ENCODE results near the gene BCL7A. TPM values are rescaled to one million over a fixed set of nuclear protein-coding genes. Genes with fewer than 3 reads are reported as not detected.

The BCL7A gene
- total and polyA plus RNA-seq, 9 of the 15 experiments (the other 6 are each of a cell fraction or from before 2014, with no cell fraction given), result 0.25 to 21.9 (median 14.9) TPM

GRCh38 chr12:122078141-122079032, 56.7 kb downstream of the BCL7A start, which contains the start of gene MLXIP (continued):
- TF ChIP-seq EWSR1 (IDR thresholded peaks at IDR 0.05; ENCODE audit: borderline replicate concordance, low read depth, partially characterized antibody), result no peak
- no peak for TF ChIP-seq BCLAF1 (IDR thresholded peaks at IDR 0.05; ENCODE audit: borderline replicate concordance in 1 of 2, control insufficient read depth in 1 of 2, low read depth in 2 of 2, low read length in 1 of 2)
- TF ChIP-seq GTF2E2 (tag; IDR thresholded peaks at IDR 0.05), result 0 out of 2 replicates have a peak, but pooled peaks have one; percentile 35
- TF ChIP-seq ZNF592 (IDR thresholded peaks at IDR 0.05), result peak; percentile 98
- 0 out of 2 replicates have a peak, but pooled peaks have one; percentile 20 for TF ChIP-seq ZNF76 (CRISPR knock-in tag; IDR thresholded peaks at IDR 0.05; ENCODE audit: borderline replicate concordance)
- TF ChIP-seq RBM15 (IDR thresholded peaks at IDR 0.05; ENCODE audit: insufficient read depth, low read length), result no peak
- no peak for TF ChIP-seq ZFP1 (CRISPR knock-in tag; IDR thresholded peaks at IDR 0.05)
- TF ChIP-seq ZNF764 (CRISPR knock-in tag; IDR thresholded peaks at IDR 0.05; ENCODE audit: low read depth), result no peak
- no peak for TF ChIP-seq GABPB2 (CRISPR knock-in tag; conservative IDR thresholded peaks at IDR 0.05)
- TF ChIP-seq ZNF143 (CRISPR knock-in tag; IDR thresholded peaks at IDR 0.05), result no peak
- TF ChIP-seq CBX8 (IDR thresholded peaks at IDR 0.05; ENCODE audit: borderline replicate concordance, extremely low read depth, low read depth, low read length, poor library complexity, severe bottlenecking), result no peak
- no peak for TF ChIP-seq ZNF274 (IDR thresholded peaks at IDR 0.05; ENCODE audit: borderline replicate concordance, low read depth, low read length)
- no peak for TF ChIP-seq ZNF23 (CRISPR knock-in tag; IDR thresholded peaks at IDR 0.05)
- no peak for TF ChIP-seq MIER1 (IDR thresholded peaks at IDR 0.05; ENCODE audit: low read depth)
- TF ChIP-seq PML (IDR thresholded peaks at IDR 0.05; ENCODE audit: low read length), result no peak
- no peak for TF ChIP-seq MCM2 (IDR thresholded peaks at IDR 0.05; ENCODE audit: low read depth)
- TF ChIP-seq ZFP36 (IDR thresholded peaks at IDR 0.05; ENCODE audit: low read depth, low read length, partially characterized antibody), result no peak
- TF ChIP-seq ZNF146 (CRISPR knock-in tag; IDR thresholded peaks at IDR 0.05; ENCODE audit: unreplicated experiment), result no peak
- TF ChIP-seq BHLHE40 (IDR thresholded peaks at IDR 0.05; ENCODE audit: low read length), result no peak
- TF ChIP-seq RBBP5 (IDR thresholded peaks at IDR 0.05; ENCODE audit: borderline replicate concordance, insufficient read depth, low read length, poor library complexity, severe bottlenecking), result peak; percentile 95
